Ishikawa (cell line): ENCODE measurements around the gene ASIC3.

Experiments
- CEBPB ChIP-seq: IDR thresholded peaks from 2 replicates; pipeline ENCODE4 v1.6.1; 2012
- CREB1 ChIP-seq: IDR thresholded peaks from 2 replicates; pipeline ENCODE4 v1.6.1; 2012; ENCODE audit warnings: low read depth
- EGR1 ChIP-seq: IDR thresholded peaks from 2 replicates; pipeline ENCODE4 v1.6.1; 2012
- EP300 ChIP-seq: IDR thresholded peaks from 2 replicates; pipeline ENCODE4 v1.6.1; 2012; ENCODE audit warnings: borderline replicate concordance
- FOXM1 ChIP-seq: IDR thresholded peaks from 2 replicates; pipeline ENCODE4 v1.6.1; 2012; ENCODE audit warnings: low read depth, borderline replicate concordance
- NFIC ChIP-seq: IDR thresholded peaks from 2 replicates; pipeline ENCODE4 v1.6.1; 2012
- RAD21 ChIP-seq: IDR thresholded peaks from 2 replicates; pipeline ENCODE4 v1.6.1; 2012; ENCODE audit warnings: low read depth
- REST ChIP-seq: IDR thresholded peaks from 2 replicates; pipeline ENCODE4 v1.6.1; 2012; ENCODE audit warnings: low read depth, mild to moderate bottlenecking
- TAF1 ChIP-seq: IDR thresholded peaks from 2 replicates; pipeline ENCODE4 v1.6.1; 2012; ENCODE audit warnings: low read depth, mild to moderate bottlenecking
- TCF12 ChIP-seq: IDR thresholded peaks from 2 replicates; pipeline ENCODE4 v1.6.1; 2012; ENCODE audit warnings: low read depth
- TEAD4 ChIP-seq: IDR thresholded peaks from 2 replicates; pipeline ENCODE4 v1.6.1; 2012
- USF1 ChIP-seq: IDR thresholded peaks from 2 replicates; pipeline ENCODE4 v1.6.1; 2012
- YY1 ChIP-seq: IDR thresholded peaks from 2 replicates; pipeline ENCODE4 v1.6.1; 2012; ENCODE audit warnings: low read depth
- ZBTB7A ChIP-seq: IDR thresholded peaks from 2 replicates; pipeline ENCODE4 v1.6.1; 2012; ENCODE audit warnings: low read depth
- TF ChIP-seq, protein P1 (sequence below): IDR thresholded peaks from 2 replicates; pipeline ENCODE4 v1.6.1; 2012

The ASIC3 gene

DNA sequence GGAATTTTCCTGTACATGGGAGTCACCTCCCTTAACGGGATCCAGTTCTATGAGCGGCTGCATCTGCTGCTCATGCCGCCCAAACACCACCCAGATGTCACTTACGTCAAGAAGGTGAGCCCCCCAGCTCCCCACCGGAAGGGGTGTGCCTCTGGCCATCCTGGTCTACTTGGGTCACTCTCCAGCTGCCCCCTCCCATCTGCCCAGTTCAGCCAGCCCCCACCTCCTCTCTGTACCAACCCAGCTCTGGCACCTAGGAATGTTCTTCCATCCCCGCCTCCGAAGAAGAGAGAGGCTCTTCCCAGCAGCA, 27.3 kb downstream of the ASIC3 start:
- TF ChIP-seq YY1 (no peak), TCF12 (no peak), RAD21 (no peak), NFIC (no peak), TAF1 (no peak), FOXM1 (no peak), ZBTB7A (no peak), TEAD4 (no peak), CEBPB (no peak), EGR1 (no peak), CREB1 (no peak), REST (no peak), EP300 (no peak), USF1 (no peak)
- TF ChIP-seq, protein P1, sequence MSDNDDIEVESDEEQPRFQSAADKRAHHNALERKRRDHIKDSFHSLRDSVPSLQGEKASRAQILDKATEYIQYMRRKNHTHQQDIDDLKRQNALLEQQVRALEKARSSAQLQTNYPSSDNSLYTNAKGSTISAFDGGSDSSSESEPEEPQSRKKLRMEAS, result no peak

- TF ChIP-seq USF1, result no peak
- TF ChIP-seq CREB1, result no peak
- no peak for TF ChIP-seq ZBTB7A
- TF ChIP-seq FOXM1, result no peak
- TF ChIP-seq REST, result no peak
- TF ChIP-seq EGR1, result no peak
- TF ChIP-seq RAD21, result no peak
- TF ChIP-seq TAF1, result no peak
- TF ChIP-seq EP300, result no peak
- TF ChIP-seq YY1, result no peak
- TF ChIP-seq TCF12, result no peak
- TF ChIP-seq TEAD4, result no peak
- TF ChIP-seq NFIC, result no peak
- TF ChIP-seq, protein P1, result no peak
- no peak for TF ChIP-seq CEBPB
These were observed 27.7 kb downstream of the ASIC3 start for GRCh38 chr7:151075978-151076426.

DNA sequence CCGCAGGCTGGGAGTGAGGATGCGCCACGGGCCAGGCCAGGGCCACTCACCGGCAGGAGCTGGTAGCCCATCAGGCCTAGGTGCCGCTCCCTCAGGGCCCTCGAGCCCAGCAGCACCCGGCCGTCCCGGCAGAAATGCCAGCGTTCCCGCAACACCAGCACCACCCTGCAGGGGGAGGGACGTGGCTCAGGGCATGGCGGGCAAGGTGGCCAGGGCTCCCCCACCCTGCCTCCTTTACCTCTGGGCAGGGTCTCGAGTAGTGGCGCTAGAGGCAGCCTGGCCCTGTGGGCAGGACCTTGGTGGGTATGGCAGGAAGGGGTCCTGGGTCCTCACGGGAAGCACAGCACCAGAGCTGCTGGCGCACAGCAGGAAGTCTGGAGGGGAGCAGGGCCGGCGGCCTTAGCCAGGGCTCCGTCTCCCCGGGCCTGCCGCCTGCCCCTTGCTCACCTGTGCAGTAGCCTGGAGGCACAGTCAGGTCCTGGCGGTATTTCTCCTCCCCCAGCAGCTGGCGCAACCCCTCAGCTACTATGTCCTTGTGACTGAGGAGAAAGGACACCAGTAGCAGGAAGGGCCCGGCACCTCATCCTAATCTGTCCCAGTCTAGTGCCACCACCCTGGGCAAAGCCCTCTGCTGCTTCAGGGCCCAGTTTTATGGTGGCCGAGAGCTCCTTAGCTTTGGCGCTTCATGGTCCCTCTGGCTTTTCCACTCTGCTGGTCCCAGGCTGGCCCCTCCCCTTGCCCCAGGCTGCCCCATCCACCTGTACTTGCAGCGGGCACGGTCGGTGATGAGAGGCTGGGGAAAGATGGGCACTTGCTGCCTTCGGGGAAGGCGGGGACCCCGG, 28.8 kb downstream of the ASIC3 start:
- TF ChIP-seq TEAD4, result no peak

- TF ChIP-seq USF1 (no peak), REST (no peak), CREB1 (no peak), ZBTB7A (no peak), TAF1 (no peak), TEAD4 (no peak), YY1 (no peak), CEBPB (no peak), EP300 (no peak), FOXM1 (no peak), TCF12 (no peak), RAD21 (no peak), NFIC (no peak), EGR1 (no peak)
- TF ChIP-seq, protein P1, result no peak
These were observed 29.4 kb downstream of the ASIC3 start for GRCh38 chr7:151077705-151078232.
